Stimulated activated CD4-positive, alpha-beta T cell treated with anti-CD3 and anti-CD28 coated beads, Interleukin-1b, Interleukin-23, amount 100 ng/mL, for 4 hours (primary cell): ENCODE results near the gene NFIB.

Source experiments
- DNase-seq, 2 donors: peaks; one replicate each; pipeline ENCODE4 v3.0.0-alpha.2; 2020; ENCODE audit warnings: low read depth in 2 of 2

Gene NFIB

GRCh38 chr9:14278291-14278721, 35.6 kb downstream of the NFIB start:
- no peak for DNase-seq

DNA sequence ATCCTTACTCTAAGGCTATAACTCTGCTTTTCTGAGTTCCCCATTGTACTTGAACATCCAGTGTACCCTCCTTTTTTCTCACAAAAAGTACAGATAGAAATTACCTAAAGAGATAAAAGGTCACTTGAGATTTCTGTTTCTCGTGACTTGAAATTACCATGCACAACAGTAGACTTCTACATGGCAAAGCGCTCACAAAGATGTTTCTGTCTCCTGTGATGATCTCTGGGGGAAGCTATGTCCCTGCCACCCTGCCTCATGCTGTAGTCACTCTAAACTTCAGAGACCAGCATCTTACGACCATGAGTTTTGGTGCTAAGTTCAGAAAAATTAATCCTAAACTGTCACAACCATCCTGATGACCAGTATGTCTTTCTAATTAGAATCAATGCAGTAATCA, 36.2 kb downstream of the NFIB start:
- no peak for DNase-seq

- no peak for DNase-seq
Measured at GRCh38 chr9:14277244-14277643, 36.7 kb downstream of the NFIB start.

- no peak for DNase-seq
Measured at GRCh38 chr9:14275331-14275730, 38.6 kb downstream of the NFIB start.

DNA sequence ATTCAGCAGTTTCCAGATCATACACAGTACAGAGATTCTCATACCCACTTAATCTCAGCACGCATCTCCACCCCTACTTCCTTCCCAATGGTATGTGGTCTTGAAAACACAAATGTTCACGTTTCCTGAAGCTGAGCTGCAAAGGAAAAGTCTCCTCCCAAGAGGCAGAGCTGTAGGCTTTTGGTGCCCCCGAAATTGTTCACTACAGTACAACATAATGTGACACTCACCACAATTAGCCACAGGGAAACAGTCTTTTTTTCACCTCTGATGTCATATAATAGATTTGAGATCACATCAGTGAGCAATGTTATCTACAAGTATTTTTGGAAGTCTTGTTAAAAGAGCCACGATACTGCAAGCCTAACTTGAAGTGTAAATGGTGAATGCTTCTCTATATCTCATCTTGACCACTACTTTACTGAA, 40.2 kb downstream of the NFIB start:
- DNase-seq: no peak

DNA sequence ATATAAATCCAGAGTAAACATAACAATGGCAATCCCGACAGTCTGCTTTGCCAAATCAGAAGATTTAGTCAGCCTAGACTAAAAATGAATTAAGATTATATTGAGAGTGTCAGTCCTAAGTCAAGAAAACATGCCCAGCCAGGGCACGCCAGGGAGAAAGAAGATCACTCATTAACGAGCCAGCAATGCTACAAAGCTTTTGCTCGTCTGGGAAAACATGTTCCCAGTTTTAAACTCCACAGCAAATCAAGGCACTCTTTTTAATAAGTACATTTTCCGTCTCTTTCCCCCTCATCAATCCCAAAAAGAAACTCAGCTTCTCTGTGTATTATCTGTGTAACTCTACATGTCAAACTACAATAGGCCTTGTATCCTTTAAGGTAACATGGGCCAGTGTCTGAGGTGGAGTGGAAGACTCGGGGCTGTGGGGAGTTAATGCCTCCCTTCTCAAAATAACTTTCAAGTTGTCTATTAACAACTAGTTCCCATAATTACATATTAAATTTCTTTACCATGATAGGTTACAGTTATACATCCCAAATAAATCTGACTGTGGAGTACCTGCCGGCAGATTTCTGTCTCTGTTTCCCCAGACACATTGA, 40.9 kb downstream of the NFIB start:
- DNase-seq: no peak

GRCh38 chr9:14271093-14271673, 42.8 kb downstream of the NFIB start:
- no peak for DNase-seq

GRCh38 chr9:14270358-14271092, 43.4 kb downstream of the NFIB start:
- no peak for DNase-seq

DNA sequence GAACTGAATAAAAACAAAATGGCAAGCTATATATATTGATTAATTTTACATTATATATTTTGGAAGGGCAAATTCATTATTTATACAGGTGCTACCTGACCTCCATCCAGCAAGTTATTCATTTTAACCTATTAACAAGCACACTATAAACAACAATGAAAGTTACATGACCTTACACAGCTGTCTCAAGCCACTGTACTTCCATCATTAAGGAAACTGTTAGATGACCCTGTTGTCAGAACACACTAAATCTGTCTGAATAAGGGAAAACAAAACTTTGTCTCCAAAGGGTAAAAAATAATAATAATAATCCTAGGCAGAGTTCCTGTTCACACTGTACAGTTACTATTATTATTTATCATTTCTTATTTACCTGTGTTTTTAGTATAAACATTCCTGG, 44.0 kb downstream of the NFIB start:
- no peak for DNase-seq

DNA sequence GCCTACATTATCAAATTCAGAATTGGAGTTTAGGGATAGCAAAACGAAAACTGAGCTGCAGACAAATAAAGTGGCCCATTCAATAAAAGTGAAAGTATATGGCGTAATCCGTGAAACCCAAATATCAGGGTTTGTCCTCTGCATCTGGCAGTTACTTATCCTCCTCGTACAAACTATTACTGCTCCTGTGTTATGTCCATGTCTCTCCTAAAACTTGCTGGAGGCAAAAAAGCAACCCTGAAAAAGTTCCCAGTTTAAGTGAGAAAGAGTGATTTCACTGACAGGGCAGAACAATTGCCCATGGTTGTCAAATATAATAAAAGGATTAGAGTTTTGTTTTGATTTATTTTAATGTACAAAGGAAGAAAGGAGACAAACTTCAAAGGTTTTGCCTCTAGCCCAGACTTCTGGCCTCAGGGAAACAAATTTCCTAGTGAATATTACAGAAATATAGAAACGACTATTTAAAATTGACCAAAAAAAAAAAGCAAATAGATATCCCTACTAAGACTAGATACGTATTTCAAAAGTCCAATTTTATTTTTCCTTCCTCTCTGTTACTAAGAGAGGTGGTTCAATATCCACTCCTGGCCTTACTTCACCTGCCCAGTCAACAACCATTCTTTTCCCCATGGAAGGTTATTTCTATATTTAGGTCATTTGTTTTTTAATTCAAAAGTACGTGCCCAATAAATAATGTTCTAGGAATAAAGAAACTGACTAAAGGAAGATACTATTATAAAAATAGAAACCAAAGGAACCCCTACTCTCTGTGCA, 50.0 kb downstream of the NFIB start:
- DNase-seq: no peak

GRCh38 chr9:14262827-14263226, 51.1 kb downstream of the NFIB start:
- no peak for DNase-seq

DNA sequence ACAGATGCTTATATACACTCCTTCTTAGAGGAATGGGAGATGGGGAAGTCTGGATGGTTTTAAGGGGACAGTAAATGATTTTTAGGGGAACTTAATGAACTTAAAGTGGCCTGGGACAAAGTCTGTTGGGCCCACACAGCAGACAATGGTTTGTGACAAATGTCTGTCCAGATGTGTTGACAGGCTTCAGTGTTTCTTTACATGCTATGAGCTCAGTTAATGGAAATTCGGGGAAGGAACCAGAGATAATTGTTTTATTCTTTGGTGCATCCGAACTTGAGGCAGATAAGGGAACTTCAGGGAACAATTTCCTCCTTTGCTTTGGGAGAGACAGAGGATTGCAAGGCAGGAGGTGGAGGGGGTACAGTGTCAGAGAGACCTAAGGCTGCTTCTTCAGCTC, 52.3 kb downstream of the NFIB start:
- no peak for DNase-seq

GRCh38 chr9:14260101-14260500, 53.8 kb downstream of the NFIB start:
- DNase-seq: no peak

DNA sequence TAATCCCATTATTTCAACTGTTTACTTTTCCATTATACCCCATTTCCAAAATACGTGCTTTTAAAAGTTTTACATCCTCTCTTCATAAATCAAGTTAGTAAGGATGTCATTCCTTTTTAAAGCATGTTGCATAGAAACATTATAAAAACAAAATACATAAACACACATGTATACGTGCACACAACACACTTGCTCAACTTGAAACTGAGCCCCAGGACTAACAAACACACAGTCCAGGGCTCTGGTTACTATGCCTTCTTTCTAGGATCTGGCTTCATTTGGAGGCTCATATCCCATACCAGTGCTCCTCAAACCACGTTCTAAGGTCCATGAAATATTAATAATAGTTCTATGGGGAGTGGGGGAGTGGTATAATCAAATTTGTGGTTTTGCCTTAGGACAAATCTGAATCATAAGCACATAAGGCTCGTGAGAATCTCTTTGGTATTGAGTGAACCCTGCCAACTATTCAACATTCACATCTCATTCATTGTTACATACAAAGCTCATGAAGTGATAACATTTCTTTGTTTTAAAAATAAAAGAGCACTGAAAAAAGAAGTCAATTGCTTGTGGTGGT, 55.2 kb downstream of the NFIB start:
- no peak for DNase-seq

DNA sequence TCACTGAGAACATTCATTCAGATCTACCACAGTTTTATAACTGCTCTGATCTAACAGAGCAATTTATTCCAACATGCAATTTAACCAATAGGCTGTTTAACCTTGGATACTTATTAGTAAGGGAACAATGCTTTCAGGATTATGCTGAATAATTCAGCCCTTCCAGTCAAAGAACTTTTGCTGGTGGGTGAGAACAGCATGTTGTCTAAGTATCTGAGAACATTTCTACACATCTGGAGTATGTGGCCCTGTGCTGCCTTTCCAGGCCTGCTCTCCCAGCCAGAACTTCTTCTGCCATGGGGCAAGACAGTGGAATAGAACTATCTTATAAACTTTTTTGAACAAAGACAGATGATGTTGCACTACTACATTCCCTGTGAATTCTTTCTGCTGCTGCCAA, 55.8 kb downstream of the NFIB start:
- DNase-seq: no peak

DNA sequence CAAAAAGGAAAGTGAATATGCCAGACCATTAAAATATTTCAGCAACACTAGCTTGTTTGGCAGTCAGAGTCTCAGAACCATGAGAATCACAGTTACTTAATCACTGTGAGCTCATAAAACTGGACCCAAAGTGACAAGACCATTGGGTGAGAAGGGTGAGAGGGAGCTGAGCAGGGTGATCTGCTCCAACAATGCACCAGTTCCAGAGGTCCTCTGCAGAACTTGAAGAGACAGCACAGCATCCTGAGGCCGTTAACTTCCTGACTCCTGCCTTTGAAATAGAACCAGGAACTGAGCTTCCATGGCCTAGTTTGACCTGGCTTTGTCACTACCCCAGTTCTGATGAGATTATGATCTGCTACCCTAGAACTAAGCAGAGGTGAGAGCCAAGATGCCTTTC, 57.4 kb downstream of the NFIB start:
- no peak for DNase-seq

GRCh38 chr9:14251154-14252071, 62.5 kb downstream of the NFIB start:
- no peak for DNase-seq

- DNase-seq: no peak
Measured at GRCh38 chr9:14250794-14251153, 63.2 kb downstream of the NFIB start.

GRCh38 chr9:14249527-14249926, 64.4 kb downstream of the NFIB start:
- no peak for DNase-seq

GRCh38 chr9:14248149-14248548, 65.8 kb downstream of the NFIB start:
- no peak for DNase-seq

GRCh38 chr9:14247577-14247976, 66.4 kb downstream of the NFIB start:
- DNase-seq: no peak
